Measurements from ENCODE around the gene ZNF98. TPM values are rescaled to one million over a fixed set of nuclear protein-coding genes. Genes with fewer than 3 reads are reported as not detected.

ZNF98 gene
- 0.60 and 1.1 TPM in 2 replicates for total RNA-seq (2014; rRNA removed; shearing (Covaris generic))

- DNase-seq (ENCODE audit: low read depth): peak; percentile 62
Measured at GRCh38 chr19:22422211-22422610, at the start of gene ZNF98. Gene ZNF98, minus strand, starts transcription at chr19:22422346. Its CDS starts 122 bp downstream, at chr19:22422224.

- DNase-seq (ENCODE audit: low read depth): no peak
Measured at GRCh38 chr19:22446605-22447004, 24.5 kb upstream of the ZNF98 start.

GRCh38 chr19:22438011-22438410, 15.9 kb upstream of the ZNF98 start:
- DNase-seq (ENCODE audit: low read depth): no peak

GRCh38 chr19:22427960-22428913, 6.1 kb upstream of the ZNF98 start:
- no peak for DNase-seq (ENCODE audit: low read depth)

GRCh38 chr19:22427547-22427946, 5.4 kb upstream of the ZNF98 start:
- DNase-seq (ENCODE audit: low read depth): no peak

- DNase-seq (ENCODE audit: low read depth): no peak
Measured at GRCh38 chr19:22426901-22427300, 4.8 kb upstream of the ZNF98 start.

GRCh38 chr19:22421797-22422196, 349 bp downstream of the ZNF98 start:
- no peak for DNase-seq (ENCODE audit: low read depth)

GRCh38 chr19:22354665-22355064, 67.5 kb downstream of the ZNF98 start:
- DNase-seq (ENCODE audit: low read depth): no peak

Other genes starting within 250 kb of the ZNF98 start
- not detected in 2 replicates for gene ZNF676, start 225.4 kb downstream of the ZNF98 start, total RNA-seq (2014; rRNA removed; shearing (Covaris generic))
- gene ZNF729, start 135.9 kb downstream of the ZNF98 start, total RNA-seq (2014; rRNA removed; shearing (Covaris generic)): not detected in 2 replicates
- 1.4 and 2.4 TPM in 2 replicates for gene ZNF492, start 212.0 kb upstream of the ZNF98 start, total RNA-seq (2014; rRNA removed; shearing (Covaris generic))

Measured in RPMI7951 (cell line).